ENCODE data around the gene CTNND2.

DNA sequence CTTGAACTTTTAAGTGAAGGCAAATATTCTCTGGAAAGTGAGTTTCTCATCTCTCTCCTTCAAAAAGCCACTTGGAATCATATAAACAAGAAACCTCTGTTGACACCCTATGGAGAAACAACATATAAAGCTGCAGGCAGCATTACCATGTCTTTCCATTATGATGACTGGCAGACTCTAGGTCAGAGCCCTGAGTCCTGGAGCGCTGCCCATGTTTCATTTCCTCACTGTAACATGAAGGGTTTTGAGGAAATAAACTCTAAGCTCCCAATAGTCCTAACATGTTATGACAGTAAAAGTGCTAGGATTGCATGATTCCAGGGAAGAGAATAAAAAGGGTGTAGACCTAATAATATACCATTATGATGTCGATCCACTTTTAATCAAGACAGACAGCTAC is 220.6 kb downstream of the CTNND2 start:
- TF ChIP-seq EZH2 (IDR thresholded peaks at IDR 0.05; ENCODE audit: borderline replicate concordance, insufficient read depth, low read length, poor library complexity, severe bottlenecking) (no peak), TAF1 (IDR thresholded peaks at IDR 0.05; ENCODE audit: low read depth) (no peak), SMC3 (conservative IDR thresholded peaks at IDR 0.05; ENCODE audit: poor library complexity) (no peak), EP300 (conservative IDR thresholded peaks at IDR 0.05; ENCODE audit: poor library complexity, severe bottlenecking) (no peak), MXI1 (conservative IDR thresholded peaks at IDR 0.05; ENCODE audit: poor library complexity, severe bottlenecking) (no peak), POLR2AphosphoS5 (IDR thresholded peaks at IDR 0.05) (no peak)
- TF ChIP-seq, protein P1, sequence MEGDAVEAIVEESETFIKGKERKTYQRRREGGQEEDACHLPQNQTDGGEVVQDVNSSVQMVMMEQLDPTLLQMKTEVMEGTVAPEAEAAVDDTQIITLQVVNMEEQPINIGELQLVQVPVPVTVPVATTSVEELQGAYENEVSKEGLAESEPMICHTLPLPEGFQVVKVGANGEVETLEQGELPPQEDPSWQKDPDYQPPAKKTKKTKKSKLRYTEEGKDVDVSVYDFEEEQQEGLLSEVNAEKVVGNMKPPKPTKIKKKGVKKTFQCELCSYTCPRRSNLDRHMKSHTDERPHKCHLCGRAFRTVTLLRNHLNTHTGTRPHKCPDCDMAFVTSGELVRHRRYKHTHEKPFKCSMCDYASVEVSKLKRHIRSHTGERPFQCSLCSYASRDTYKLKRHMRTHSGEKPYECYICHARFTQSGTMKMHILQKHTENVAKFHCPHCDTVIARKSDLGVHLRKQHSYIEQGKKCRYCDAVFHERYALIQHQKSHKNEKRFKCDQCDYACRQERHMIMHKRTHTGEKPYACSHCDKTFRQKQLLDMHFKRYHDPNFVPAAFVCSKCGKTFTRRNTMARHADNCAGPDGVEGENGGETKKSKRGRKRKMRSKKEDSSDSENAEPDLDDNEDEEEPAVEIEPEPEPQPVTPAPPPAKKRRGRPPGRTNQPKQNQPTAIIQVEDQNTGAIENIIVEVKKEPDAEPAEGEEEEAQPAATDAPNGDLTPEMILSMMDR (IDR thresholded peaks at IDR 0.05; ENCODE audit: poor library complexity, severe bottlenecking), result no peak
